Endothelial cell of umbilical vein (primary cell): Measurements from ENCODE around the gene TMOD4. TPM values are rescaled to one million over a fixed set of nuclear protein-coding genes. Genes with fewer than 3 reads are reported as not detected.

Source experiments
- BruUV-seq: library from RNA; stranded (reverse); fragments of 400-500 nt; replicated peaks from 2 replicates; lab custom pipeline; 2021; lab: Mats Ljungman, UMichigan
- CTCF ChIA-PET: fragments of 300-600, 350-600 bp; sonication (Branson Sonifier 250); formaldehyde crosslinking; loops from one replicate; lab custom pipeline; 2021; ENCODE audit warnings: antibody characterized with exemption, inconsistent platforms; lab: Charles Lee
- POLR2A ChIA-PET: fragments of 300-600, 350-600 bp; sonication (Branson Sonifier 250); formaldehyde crosslinking; loops from one replicate; lab custom pipeline; 2021; ENCODE audit warnings: antibody characterized with exemption, inconsistent platforms; lab: Charles Lee
- DNase-seq: peaks from one replicate; pipeline ENCODE4 v3.0.0-alpha.2; 2011; ENCODE audit warnings: low read depth, low spot score
- FAIRE-seq: peaks from 2 replicates; lab custom pipeline; 2011; peaks lifted over from hg19 to GRCh38; lab: Jason Lieb, UNC
- H2AFZ ChIP-seq: 2 replicates; pipeline ENCODE4 v1.6.0; 2012; ENCODE audit warnings: low read depth, low read length, control low read depth, inconsistent platforms
- H3K27ac ChIP-seq: 2 replicates; pipeline ENCODE4 v1.5.1; 2011; ENCODE audit warnings: low read depth, mild to moderate bottlenecking, control low read depth, low read length, moderate library complexity; ENCODE audit not compliant: insufficient read depth
- H3K27me3 ChIP-seq, 2 experiments: 2 replicates each; pipeline versions ENCODE4 v1.6.0 to v1.6.1; 2011; ENCODE audit warnings: low read length in 2 of 2, mixed read lengths in 1 of 2; ENCODE audit not compliant: control insufficient read depth in 2 of 2, insufficient read depth in 2 of 2
- H3K36me3 ChIP-seq, 2 experiments: 2 replicates in 1 of 2; 3 replicates in 1 of 2; pipeline ENCODE4 v1.5.1; 2011; ENCODE audit warnings: low read length in 2 of 2, mild to moderate bottlenecking in 1 of 2, moderate library complexity in 1 of 2; ENCODE audit not compliant: control insufficient read depth in 2 of 2, insufficient read depth in 2 of 2; ENCODE audit errors: extremely low read depth in 1 of 2
- H3K4me1 ChIP-seq: 3 replicates; pipeline ENCODE4 v1.5.1; 2011; ENCODE audit warnings: mild to moderate bottlenecking, low read length; ENCODE audit not compliant: control insufficient read depth, insufficient read depth; ENCODE audit errors: extremely low read depth
- H3K4me2 ChIP-seq: 2 replicates; pipeline ENCODE4 v1.6.1; 2011; ENCODE audit warnings: low read length, control low read depth, mixed read lengths; ENCODE audit not compliant: insufficient read depth
- H3K4me3 ChIP-seq, 3 experiments: fragments of 200-600 bp in 1 of 3; sonication (generic), shearing (Covaris generic) in 1 of 3; replicated peaks in 1 of 3; 2 replicates each; pipeline ENCODE4 v1.5.1; 2011 to 2016; ENCODE audit warnings: control low read depth in 3 of 3, low read length in 3 of 3, mild to moderate bottlenecking in 2 of 3, inconsistent platforms in 1 of 3, low read depth in 1 of 3, moderate library complexity in 1 of 3; ENCODE audit not compliant: insufficient read depth in 1 of 3
- H3K79me2 ChIP-seq: 2 replicates; pipeline ENCODE4 v1.6.0; 2012; ENCODE audit warnings: low read length, inconsistent platforms; ENCODE audit not compliant: control insufficient read depth, insufficient read depth
- H3K9ac ChIP-seq: replicated peaks from 2 replicates; pipeline ENCODE3; 2011; ENCODE audit warnings: low read length, control low read depth; ENCODE audit not compliant: insufficient read depth; ENCODE audit errors: extremely low read depth
- H3K9me1 ChIP-seq: replicated peaks from 3 replicates; pipeline ENCODE4 v1.6.0; 2011; ENCODE audit warnings: mild to moderate bottlenecking, low read length; ENCODE audit not compliant: control insufficient read depth, insufficient read depth; ENCODE audit errors: extremely low read depth
- H3K9me3 ChIP-seq: replicated peaks from 2 replicates; pipeline ENCODE4 v1.5.1; 2012; ENCODE audit warnings: low read length, inconsistent platforms; ENCODE audit not compliant: control insufficient read depth, insufficient read depth
- H4K20me1 ChIP-seq: replicated peaks from 2 replicates; pipeline ENCODE3; 2011; ENCODE audit warnings: mild to moderate bottlenecking, low read length; ENCODE audit not compliant: control insufficient read depth, insufficient read depth; ENCODE audit errors: extremely low read depth
- EZH2 ChIP-seq: IDR thresholded peaks from 2 replicates; pipeline ENCODE4 v1.6.1; 2012; ENCODE audit warnings: borderline replicate concordance, low read depth, mild to moderate bottlenecking, moderate library complexity, low read length, inconsistent platforms; ENCODE audit not compliant: severe bottlenecking
- FOS ChIP-seq: IDR thresholded peaks from 2 replicates; pipeline ENCODE4 v1.6.1; 2011; ENCODE audit warnings: mild to moderate bottlenecking, low read length, moderate library complexity, borderline replicate concordance; ENCODE audit not compliant: insufficient read depth
- JUN ChIP-seq: IDR thresholded peaks from 2 replicates; pipeline ENCODE4 v1.6.1; 2011; ENCODE audit warnings: borderline replicate concordance, low read depth; ENCODE audit not compliant: insufficient read length, insufficient read depth
- MAX ChIP-seq: IDR thresholded peaks from 2 replicates; pipeline ENCODE4 v1.6.1; 2011; ENCODE audit not compliant: insufficient read depth, insufficient read length
- MYC ChIP-seq: IDR thresholded peaks from one replicate; pipeline ENCODE4 v1.6.1; 2011; ENCODE audit warnings: mild to moderate bottlenecking, low read depth, low read length
- POLR2AphosphoS5 ChIP-seq: IDR thresholded peaks from 2 replicates; pipeline ENCODE4 v1.6.1; 2012; ENCODE audit warnings: low read depth, mild to moderate bottlenecking, control low read depth, low read length, moderate library complexity; ENCODE audit not compliant: insufficient read depth
- dilution Hi-C: fragments of 300-500 bp; cut with MboI; formaldehyde crosslinking; loops from one replicate; pipeline ENCODE4 v1.15.0; 2019; ENCODE audit warnings: low sequenced_read_pairs; ENCODE audit not compliant: extremely low pct_ligation_motif_present
- intact Hi-C: fragments of 100-400 bp; cut with micrococcal nuclease; formaldehyde crosslinking; loops from one replicate; pipeline ENCODE4 v1.10.0; 2022
- polyA plus RNA-seq, 4 experiments: library from polyadenylated mRNA; depleted of rRNA in 3 of 4; stranded (reverse) in 3 of 4; unstranded in 1 of 4; fragments of >200 nt; gene quantifications; 2 replicates each; pipeline versions ENCODE4 v1.2.1 to v1.2.3, GENCODE V29; 2011 to 2012; ENCODE audit warnings: missing spikeins in 1 of 4
- total RNA-seq: library from RNA; stranded (reverse); gene quantifications from 2 replicates; pipeline ENCODE4 v1.2.3, GENCODE V29; 2021
- TF ChIP-seq, protein P1 (sequence below), 2 donors: IDR thresholded peaks; 1 replicate in 1 of 2; 2 replicates in 1 of 2; pipeline ENCODE4 v1.5.1; 2011; ENCODE audit warnings: low read length in 2 of 2, mild to moderate bottlenecking in 2 of 2, moderate library complexity in 2 of 2, control low read depth in 1 of 2, inconsistent platforms in 1 of 2, low read depth in 1 of 2; ENCODE audit not compliant: insufficient read depth in 1 of 2; ENCODE audit errors: extremely low read depth in 1 of 2

Gene TMOD4
- total and polyA plus RNA-seq, 2 donors (not counting 3 experiments of a cell fraction or from before 2014, with no cell fraction given): 0.22 to 1.4 TPM

DNA sequence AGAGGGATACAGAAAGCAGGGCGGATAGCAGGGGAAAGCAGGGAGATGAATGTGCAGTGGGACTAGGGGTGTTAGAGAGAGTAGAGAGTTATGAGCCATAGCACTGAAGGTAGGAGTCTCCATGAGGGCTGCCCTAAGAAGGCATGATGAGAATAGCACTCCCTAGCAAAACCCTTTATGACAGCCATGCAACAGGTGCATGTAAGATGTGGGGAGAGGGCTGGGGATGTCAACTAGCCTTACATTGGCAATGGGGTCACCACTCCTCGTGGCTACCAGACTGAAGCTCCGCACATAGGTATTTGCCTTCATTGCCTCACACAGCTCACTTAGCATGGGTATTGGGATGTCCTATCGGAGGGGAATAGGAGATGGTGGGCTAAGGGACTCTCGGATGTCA, 4.6 kb downstream of the TMOD4 start:
- H3K9me1 ChIP-seq: no peaks in the 10 kb centered on the region
- H3K36me3 ChIP-seq: peaks cover 2 to 23% of the 10 kb centered on the region in 2 experiments
- no peaks in the 10 kb centered on the region for H4K20me1 ChIP-seq
- no peak overlapping the region for H2AFZ ChIP-seq
- no TSS peak for BruUV-seq
- H3K9ac ChIP-seq: no peak overlapping the region
- TF ChIP-seq, protein P1, sequence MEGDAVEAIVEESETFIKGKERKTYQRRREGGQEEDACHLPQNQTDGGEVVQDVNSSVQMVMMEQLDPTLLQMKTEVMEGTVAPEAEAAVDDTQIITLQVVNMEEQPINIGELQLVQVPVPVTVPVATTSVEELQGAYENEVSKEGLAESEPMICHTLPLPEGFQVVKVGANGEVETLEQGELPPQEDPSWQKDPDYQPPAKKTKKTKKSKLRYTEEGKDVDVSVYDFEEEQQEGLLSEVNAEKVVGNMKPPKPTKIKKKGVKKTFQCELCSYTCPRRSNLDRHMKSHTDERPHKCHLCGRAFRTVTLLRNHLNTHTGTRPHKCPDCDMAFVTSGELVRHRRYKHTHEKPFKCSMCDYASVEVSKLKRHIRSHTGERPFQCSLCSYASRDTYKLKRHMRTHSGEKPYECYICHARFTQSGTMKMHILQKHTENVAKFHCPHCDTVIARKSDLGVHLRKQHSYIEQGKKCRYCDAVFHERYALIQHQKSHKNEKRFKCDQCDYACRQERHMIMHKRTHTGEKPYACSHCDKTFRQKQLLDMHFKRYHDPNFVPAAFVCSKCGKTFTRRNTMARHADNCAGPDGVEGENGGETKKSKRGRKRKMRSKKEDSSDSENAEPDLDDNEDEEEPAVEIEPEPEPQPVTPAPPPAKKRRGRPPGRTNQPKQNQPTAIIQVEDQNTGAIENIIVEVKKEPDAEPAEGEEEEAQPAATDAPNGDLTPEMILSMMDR (IDR thresholded peaks at IDR 0.05; ENCODE audit: extremely low read depth in 1 of 2, insufficient read depth in 1 of 2, low read depth in 1 of 2, low read length in 2 of 2): no peak
- no peak for TF ChIP-seq MYC
- peak; percentile 24 for TF ChIP-seq POLR2AphosphoS5
- no peak for TF ChIP-seq MAX
- no peak for TF ChIP-seq EZH2
- TF ChIP-seq FOS: no peak
- no peak for TF ChIP-seq JUN
- no peak overlapping the region for H3K4me2 ChIP-seq
- DNase-seq: no peak
- POLR2A ChIA-PET: interaction anchor here (0.5 to 0.7 kb wide), 2 partner anchors 16 to 66 kb away, joined by 3 to 5 read pairs; no protein-coding TSS in a partner anchor
- dilution Hi-C loops: no loop called here
- no peak overlapping the region for H3K4me3 ChIP-seq
- H3K27ac ChIP-seq: no peak overlapping the region
- peaks cover 8% of the 10 kb centered on the region for H3K4me1 ChIP-seq
- intact Hi-C loops: no loop called here
- CTCF ChIA-PET: interaction anchor here (0.9 to 1.4 kb wide), 4 partner anchors 19 to 88 kb away, joined by 3 to 6 read pairs (median 3); partner anchors contain the start of gene VPS72
- FAIRE-seq: no peak
- peaks cover 11% of the 10 kb centered on the region for H3K79me2 ChIP-seq
- no peaks in the 10 kb centered on the region for H3K9me3 ChIP-seq
- H3K27me3 ChIP-seq: no peaks in the 10 kb centered on the region
